OCI-LY3 (cell line): Measurements from ENCODE around the gene NOC3L.

Experiments used
- H2AFZ ChIP-seq: fragments of 200-600, 300-600 bp; shearing (Covaris generic); 2 replicates; pipeline ENCODE4 v1.6.0; 2014; ENCODE audit warnings: antibody characterized with exemption, low read depth, low read length
- H3K27ac ChIP-seq: fragments of 200-600, 300-600 bp; sonication (generic); 2 replicates; pipeline ENCODE4 v1.5.1; 2014; ENCODE audit warnings: mild to moderate bottlenecking, low read length, moderate library complexity, mixed read lengths
- H3K27me3 ChIP-seq: fragments of 200-600, 300-600 bp; sonication (generic); 2 replicates; pipeline ENCODE4 v1.6.1; 2014; ENCODE audit warnings: low read depth, low read length, mixed read lengths
- H3K36me3 ChIP-seq: fragments of 200-600, 300-600 bp; sonication (generic); replicated peaks from 2 replicates; pipeline ENCODE3; 2014; ENCODE audit warnings: low read depth, low read length, mixed read lengths
- H3K4me1 ChIP-seq: fragments of 300-600, 200-600 bp; sonication (generic); 2 replicates; pipeline ENCODE4 v1.6.1; 2014; ENCODE audit warnings: low read length, mixed read lengths
- H3K4me2 ChIP-seq: fragments of 200-600, 300-600 bp; sonication (generic); 2 replicates; pipeline ENCODE4 v1.6.1; 2014; ENCODE audit warnings: low read length, mixed read lengths
- H3K4me3 ChIP-seq: fragments of 300-600, 200-600 bp; sonication (generic); 2 replicates; pipeline ENCODE4 v1.5.1; 2014; ENCODE audit warnings: antibody characterized with exemption, mild to moderate bottlenecking, low read length, moderate library complexity
- H3K79me2 ChIP-seq: fragments of 300-600, 200-600 bp; shearing (Covaris generic); 2 replicates; pipeline ENCODE4 v1.6.1; 2014; ENCODE audit warnings: mild to moderate bottlenecking, low read length, mixed read lengths
- H3K9ac ChIP-seq: fragments of 300-600, 200-600 bp; shearing (Covaris generic); 2 replicates; pipeline ENCODE4 v1.6.0; 2014; ENCODE audit warnings: mild to moderate bottlenecking, low read length, moderate library complexity
- H3K9me3 ChIP-seq: fragments of 200-600, 300-600 bp; shearing (Covaris generic); 2 replicates; pipeline ENCODE4 v1.6.1; 2014; ENCODE audit warnings: low read length, mixed read lengths; ENCODE audit not compliant: insufficient read depth
- H4K20me1 ChIP-seq: fragments of 200-600, 300-600 bp; sonication (generic); 2 replicates; pipeline ENCODE4 v1.6.1; 2016; ENCODE audit warnings: low read length, mixed read lengths; ENCODE audit not compliant: insufficient read depth
- EZH2phosphoT487 ChIP-seq: fragments of 200-600 bp; shearing (Covaris generic); IDR thresholded peaks from 2 replicates; pipeline ENCODE4 v1.6.1; 2018; ENCODE audit warnings: antibody characterized with exemption, mixed run types, low read depth
- TF ChIP-seq, protein P1 (sequence below): fragments of 200-600, 300-600 bp; sonication (generic); IDR thresholded peaks from 2 replicates; pipeline ENCODE4 v1.5.1; 2014; ENCODE audit warnings: antibody characterized with exemption, low read length, low read depth

NOC3L gene

DNA sequence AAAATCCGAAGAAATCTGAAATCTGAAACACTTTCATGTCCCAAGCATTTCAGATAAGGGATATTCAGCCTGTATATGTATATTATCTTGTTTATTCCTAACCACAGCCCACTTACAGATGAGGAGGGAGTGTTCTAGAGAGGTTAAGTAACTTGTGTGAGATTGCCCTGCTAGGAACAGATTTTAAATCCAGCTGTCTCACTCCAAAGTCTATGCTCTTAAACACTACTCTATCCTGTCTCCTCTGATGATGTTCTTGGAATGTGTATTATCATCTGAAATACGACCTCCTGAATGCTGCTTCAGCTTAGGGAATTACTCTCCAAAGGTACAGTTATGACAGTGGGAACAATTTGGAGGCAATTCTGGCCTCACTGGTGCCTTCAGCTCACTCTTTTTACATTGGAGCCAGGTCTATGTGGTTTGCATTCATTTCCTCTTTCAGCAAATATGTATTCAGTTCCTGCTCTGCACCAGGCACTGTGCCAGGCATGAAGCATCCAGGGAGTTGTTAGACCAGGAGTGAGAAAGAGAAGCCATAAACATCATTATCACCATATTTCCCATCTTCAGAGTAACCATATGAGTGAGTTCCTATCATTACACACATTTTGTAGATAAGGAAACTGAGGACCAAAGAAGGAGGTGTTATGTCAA, 70.2 kb downstream of the NOC3L start:
- H3K27ac ChIP-seq: no peak overlapping the region
- H3K79me2 ChIP-seq: no peaks in the 10 kb centered on the region
- no peak overlapping the region for H3K4me3 ChIP-seq
- H2AFZ ChIP-seq: no peak overlapping the region
- TF ChIP-seq, protein P1, sequence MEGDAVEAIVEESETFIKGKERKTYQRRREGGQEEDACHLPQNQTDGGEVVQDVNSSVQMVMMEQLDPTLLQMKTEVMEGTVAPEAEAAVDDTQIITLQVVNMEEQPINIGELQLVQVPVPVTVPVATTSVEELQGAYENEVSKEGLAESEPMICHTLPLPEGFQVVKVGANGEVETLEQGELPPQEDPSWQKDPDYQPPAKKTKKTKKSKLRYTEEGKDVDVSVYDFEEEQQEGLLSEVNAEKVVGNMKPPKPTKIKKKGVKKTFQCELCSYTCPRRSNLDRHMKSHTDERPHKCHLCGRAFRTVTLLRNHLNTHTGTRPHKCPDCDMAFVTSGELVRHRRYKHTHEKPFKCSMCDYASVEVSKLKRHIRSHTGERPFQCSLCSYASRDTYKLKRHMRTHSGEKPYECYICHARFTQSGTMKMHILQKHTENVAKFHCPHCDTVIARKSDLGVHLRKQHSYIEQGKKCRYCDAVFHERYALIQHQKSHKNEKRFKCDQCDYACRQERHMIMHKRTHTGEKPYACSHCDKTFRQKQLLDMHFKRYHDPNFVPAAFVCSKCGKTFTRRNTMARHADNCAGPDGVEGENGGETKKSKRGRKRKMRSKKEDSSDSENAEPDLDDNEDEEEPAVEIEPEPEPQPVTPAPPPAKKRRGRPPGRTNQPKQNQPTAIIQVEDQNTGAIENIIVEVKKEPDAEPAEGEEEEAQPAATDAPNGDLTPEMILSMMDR: no peak
- TF ChIP-seq EZH2phosphoT487: no peak
- H3K27me3 ChIP-seq: no peaks in the 10 kb centered on the region; the same call in 1 of the 2 replicates
- no peaks in the 10 kb centered on the region for H3K36me3 ChIP-seq
- H3K4me2 ChIP-seq: no peak overlapping the region
- peaks cover 3% of the 10 kb centered on the region; the same call in 1 of the 2 replicates for H3K4me1 ChIP-seq
- no peaks in the 10 kb centered on the region for H4K20me1 ChIP-seq
- H3K9me3 ChIP-seq: no peaks in the 10 kb centered on the region
- H3K9ac ChIP-seq: no peak overlapping the region

DNA sequence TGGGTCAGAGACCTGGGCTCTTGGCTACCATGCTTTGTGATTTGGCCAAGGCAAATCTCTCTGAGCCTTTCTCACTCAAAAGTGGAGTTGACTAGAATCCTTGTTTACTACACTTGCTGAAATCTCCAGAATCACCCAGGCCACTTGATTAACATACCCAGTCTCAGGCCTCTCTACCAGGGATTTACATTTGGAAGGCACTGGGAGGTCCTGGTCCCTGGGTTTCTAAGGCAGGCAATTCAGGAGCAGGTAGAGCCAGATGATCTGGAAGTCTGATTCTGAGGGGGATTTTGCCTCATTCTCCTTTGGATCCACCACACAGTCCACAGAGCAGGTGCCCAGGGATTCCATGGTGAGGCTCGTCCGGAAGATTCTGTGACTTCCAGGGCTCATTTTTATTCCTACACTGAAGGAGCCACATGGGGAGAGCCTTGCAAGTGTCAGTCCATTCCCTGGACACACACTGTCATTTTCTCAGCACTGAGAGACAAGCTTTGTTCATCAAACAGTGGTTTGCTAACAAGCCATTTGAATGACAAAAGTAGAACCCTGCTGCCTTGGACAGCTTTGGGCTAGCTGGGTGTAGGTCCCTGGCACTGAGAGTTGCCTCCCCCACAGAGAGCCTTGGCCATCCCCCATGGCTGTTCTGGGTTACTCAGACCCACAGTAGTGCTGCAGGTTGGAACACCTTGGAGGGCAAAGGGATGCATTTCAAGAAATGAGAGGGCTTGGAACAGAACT, 74.2 kb downstream of the NOC3L start:
- H2AFZ ChIP-seq: no peak overlapping the region
- H4K20me1 ChIP-seq: no peaks in the 10 kb centered on the region
- no peaks in the 10 kb centered on the region; the same call in 1 of the 2 replicates for H3K27me3 ChIP-seq
- peaks cover 3% of the 10 kb centered on the region; the same call in 1 of the 2 replicates for H3K4me1 ChIP-seq
- H3K79me2 ChIP-seq: no peaks in the 10 kb centered on the region
- no peaks in the 10 kb centered on the region for H3K36me3 ChIP-seq
- TF ChIP-seq, protein P1: no peak
- TF ChIP-seq EZH2phosphoT487: no peak
- no peak overlapping the region for H3K9ac ChIP-seq
- no peak overlapping the region for H3K4me2 ChIP-seq
- no peak overlapping the region for H3K4me3 ChIP-seq
- no peaks in the 10 kb centered on the region for H3K9me3 ChIP-seq
- no peak overlapping the region for H3K27ac ChIP-seq

DNA sequence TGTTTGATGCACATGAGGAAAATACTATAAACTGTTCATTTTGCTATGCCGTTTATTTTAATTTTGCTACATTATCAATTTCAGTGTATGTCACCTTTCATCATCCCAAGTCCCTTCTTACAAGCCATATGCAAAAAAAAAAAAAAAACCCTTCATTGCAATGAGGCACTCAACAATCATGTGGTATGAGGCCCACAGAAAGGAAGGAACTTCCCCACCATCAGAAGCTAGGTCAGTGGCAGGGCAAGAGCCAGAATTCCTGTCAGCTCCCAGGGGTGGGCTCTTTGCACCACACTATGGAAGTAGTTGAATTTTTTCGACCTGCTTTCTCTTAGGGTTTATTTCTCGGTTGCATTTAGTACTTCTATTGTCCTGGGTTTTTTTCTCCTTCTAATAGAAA, 75.4 kb downstream of the NOC3L start:
- Histone ChIP-seq H3K4me3 (no peak overlapping the region), H3K79me2 (no peaks in the 10 kb centered on the region), H3K27ac (no peak overlapping the region), H4K20me1 (no peaks in the 10 kb centered on the region), H3K9ac (no peak overlapping the region), H3K4me2 (no peak overlapping the region), H3K36me3 (no peaks in the 10 kb centered on the region), H3K9me3 (no peaks in the 10 kb centered on the region), H2AFZ (no peak overlapping the region), H3K4me1 (no peaks in the 10 kb centered on the region), H3K27me3 (no peaks in the 10 kb centered on the region; the same call in 1 of the 2 replicates)
- no peak for TF ChIP-seq EZH2phosphoT487
- TF ChIP-seq, protein P1: no peak

DNA sequence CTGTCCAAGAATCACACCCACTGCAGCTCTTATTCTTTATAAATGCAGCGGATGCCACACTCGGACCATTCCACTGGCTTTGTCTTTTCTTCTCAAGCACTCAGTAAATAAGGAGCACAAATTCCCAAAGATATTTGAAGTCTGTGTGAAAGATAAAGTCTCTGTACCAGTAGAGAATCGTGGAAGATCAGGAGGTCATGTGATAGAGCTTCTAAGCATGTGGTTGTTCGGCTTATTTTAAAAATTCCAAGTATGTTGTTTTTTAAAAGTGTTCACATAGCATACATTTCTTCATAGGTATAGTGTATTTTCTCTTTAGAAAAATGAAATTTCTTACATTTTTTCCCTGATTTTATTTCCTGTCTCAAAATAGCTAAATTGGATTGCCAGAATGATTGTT, 75.8 kb downstream of the NOC3L start:
- Histone ChIP-seq H3K36me3 (no peaks in the 10 kb centered on the region), H3K4me3 (no peak overlapping the region), H3K4me2 (no peak overlapping the region), H3K79me2 (no peaks in the 10 kb centered on the region), H4K20me1 (no peaks in the 10 kb centered on the region), H3K27me3 (no peaks in the 10 kb centered on the region; the same call in 1 of the 2 replicates), H3K4me1 (no peaks in the 10 kb centered on the region), H2AFZ (no peak overlapping the region), H3K9me3 (no peaks in the 10 kb centered on the region), H3K9ac (no peak overlapping the region), H3K27ac (no peak overlapping the region)
- TF ChIP-seq, protein P1: no peak
- no peak for TF ChIP-seq EZH2phosphoT487
